ENCODE measurements around the gene NDUFB3. TPM values are rescaled to one million over a fixed set of nuclear protein-coding genes. Genes with fewer than 3 reads are reported as not detected.
A peak's percentile ranks its signal among the peaks of the same experiment; 100 is the strongest.
"Not testable (repeated sequence)": the region's sequence is repeated elsewhere in the genome, so short reads cannot be mapped to it uniquely, and the experiment has no call there.

NDUFB3 gene
- total RNA-seq, 1 experiment from 2014 or later = 134 TPM

DNA sequence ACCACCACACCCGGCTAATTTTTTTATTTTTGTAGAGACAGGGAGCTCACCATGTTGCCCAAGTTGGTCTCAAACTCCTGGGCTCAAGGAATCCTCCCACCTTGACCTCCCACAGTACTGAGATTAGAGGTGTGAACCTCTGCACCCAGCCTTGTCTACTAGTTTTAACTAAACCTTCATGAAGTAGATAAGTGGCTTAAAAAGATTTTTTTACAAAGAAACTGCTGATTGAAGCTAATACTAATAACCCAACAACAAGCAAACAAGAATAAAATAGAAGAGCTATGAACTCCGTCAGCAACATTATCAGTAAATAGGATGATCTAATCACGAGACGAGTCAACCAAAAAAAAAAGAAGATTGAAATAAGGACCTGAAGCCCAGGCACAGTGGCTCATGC, 18.8 kb downstream of the NDUFB3 start:
- DNase-seq (ENCODE audit: low read depth) = no peak

DNA sequence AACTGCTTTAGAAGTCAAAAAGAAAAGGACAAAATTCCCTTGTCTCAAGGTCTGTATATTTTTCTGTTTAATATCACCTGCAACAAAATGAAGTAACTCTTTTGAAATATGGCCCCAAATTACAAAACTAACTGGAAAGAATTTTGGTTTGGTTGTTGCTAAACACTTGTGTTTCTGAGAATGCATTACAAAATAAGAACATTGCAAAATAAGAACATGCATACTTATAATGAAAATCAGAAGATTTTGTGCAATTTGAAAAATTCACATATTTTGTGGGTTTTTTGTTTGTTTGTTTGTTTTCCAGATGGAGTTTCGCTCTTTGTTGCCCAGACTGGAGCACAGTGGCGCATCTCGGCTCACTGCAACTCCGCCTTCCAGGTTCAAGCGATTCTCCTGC, 21.8 kb downstream of the NDUFB3 start:
- DNase-seq (ENCODE audit: low read depth) = no peak

DNA sequence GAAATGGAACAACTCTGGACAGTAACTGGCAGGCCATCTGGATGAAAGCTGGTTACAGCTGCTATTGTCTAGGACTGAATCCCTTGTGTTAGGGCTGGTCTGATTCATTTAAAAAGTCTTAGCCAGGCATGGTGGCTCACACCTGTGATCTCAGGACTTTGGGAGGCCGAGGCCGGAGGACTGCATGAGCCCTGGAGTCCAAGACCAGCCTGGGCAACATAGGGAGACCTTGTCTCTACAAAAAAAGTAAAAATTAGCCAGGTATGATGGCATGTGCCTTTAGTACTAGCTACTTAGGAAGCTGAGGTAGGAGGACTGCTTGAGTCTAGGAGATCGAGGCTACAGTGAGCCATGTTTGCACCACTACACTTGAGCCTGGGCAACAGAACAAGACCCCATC, 28.7 kb downstream of the NDUFB3 start:
- no peak for DNase-seq (ENCODE audit: low read depth)

DNA sequence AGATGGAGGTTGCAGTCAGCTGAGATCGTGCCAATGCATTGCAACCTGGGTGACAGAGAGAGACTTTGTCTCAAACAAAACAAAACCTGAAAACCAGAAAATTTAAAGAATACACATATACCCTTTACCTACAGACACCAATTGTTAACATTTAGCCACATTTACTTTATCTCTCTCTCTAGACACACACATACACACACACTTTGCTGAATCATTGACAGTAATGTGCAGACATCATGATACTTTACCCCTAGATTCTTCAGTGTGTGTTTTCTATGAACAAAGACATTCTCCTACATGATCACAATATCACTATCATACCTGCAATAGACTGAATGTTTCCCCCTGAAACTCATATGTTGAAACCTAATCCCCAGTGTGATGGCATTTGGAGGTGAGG, 34.0 kb downstream of the NDUFB3 start:
- DNase-seq (ENCODE audit: low read depth) = no peak

DNA sequence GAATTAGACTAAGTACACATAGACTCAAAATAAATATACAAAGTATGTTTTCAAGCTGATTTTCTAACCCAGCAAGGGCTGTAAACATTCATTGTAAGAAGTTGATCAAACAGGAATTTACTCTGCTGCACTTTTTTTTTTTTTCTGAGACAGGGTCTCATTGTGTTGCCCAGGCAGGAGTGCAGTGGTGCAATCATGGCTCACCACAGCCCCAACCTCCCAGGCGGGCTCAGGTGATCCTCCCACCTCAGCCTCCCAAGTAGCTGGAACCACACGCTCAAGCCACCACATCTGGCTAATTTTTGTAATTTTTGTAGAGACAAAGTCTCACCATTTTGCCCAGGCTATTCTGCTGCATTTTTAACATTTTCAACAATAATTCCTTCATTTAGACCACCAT, 35.8 kb downstream of the NDUFB3 start:
- no peak for DNase-seq (ENCODE audit: low read depth)

DNA sequence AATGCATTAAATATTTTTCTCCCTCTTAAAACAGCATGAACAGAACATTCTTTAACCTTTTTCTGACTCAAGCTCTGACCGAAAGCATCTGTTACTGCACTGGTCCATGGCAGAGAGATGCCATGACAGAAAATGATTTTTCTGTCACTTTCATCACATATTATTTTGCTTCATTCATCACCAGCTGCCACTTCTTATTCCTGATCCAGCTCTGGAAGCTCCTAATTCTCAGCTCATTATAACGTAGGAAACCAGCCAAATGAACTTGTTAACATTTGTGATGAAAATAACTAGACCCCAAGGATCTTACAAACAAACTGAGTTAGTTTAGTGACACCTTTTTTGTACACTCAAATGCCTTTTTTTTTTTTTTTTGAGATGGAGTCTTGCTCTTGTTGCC, 36.5 kb downstream of the NDUFB3 start:
- no peak for DNase-seq (ENCODE audit: low read depth)

DNA sequence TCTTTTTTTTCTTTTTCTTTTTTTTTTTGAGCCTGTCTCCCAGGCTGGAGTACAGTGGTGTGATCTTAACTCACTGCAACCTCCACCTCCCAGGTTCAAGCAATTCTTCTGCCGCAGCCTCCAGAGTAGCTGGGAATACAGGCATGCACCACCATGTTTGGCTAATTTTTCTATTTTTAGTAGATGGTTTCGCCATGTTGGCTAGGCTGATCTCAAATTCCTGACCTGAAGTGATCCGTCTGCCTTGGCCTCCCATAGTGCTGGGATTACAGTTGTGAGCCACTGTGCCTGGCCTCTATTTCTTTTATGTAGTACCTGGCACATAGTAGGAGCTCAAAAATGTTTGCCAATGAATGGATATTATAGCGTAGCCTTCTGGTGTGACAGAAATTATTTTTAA, 37.4 kb downstream of the NDUFB3 start:
- DNase-seq (ENCODE audit: low read depth) = no peak

DNA sequence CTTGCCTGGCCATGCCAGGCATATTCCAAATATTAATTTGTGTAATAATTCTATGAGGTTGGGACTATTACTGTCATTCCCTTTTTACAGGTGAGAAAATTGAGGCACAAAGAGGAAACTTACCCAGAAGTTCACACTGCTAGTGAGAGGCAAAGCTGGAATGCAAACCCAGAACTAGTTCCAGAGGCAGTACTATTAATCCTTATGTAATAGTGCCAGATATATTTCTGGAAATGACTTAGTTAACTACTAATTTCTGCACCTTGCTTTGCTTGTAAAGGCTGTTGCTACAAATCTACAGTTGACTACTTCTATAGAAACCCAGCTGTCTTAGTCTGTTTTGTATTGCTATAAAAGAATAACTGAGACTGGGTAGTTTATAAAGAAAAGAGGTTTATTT, 38.8 kb downstream of the NDUFB3 start:
- DNase-seq (ENCODE audit: low read depth) = no peak

DNA sequence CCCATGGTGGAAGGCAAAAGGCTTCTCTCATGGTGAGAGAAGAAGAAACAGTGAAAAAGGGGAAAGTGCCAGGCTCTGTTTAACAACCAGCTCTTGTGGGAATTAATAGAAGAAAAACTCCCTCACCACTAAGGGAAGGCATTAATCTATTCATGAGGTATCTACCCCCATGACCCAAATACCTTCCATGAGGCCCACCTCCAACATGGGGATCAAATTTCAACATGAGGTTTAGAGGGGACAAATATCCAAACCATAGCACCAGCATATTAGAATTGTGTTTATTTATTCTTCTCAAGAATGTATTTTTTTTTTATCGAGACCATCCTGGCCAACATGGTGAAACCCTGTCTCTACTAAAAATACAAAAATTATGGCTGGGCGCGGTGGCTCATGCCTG, 39.3 kb downstream of the NDUFB3 start:
- no peak for DNase-seq (ENCODE audit: low read depth)

DNA sequence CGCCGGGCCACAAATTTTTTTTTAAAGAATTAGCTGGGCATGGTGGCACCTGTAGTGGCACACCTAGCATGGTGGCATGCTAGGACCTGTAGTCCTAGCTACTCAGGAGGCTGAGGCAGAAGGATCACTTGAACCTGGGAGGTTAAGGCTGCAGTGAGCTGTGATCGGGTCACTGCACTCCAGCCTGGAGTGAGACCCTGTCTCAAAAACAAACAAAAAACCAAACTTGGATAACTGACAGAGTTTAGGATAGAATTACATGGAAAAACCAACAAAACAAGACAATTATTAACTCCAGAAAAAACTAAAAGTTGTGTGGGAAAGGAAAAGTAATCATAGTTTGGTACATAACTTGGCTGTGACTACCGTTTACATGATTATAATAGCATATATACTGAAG, 42.5 kb downstream of the NDUFB3 start:
- no peak for DNase-seq (ENCODE audit: low read depth)

DNA sequence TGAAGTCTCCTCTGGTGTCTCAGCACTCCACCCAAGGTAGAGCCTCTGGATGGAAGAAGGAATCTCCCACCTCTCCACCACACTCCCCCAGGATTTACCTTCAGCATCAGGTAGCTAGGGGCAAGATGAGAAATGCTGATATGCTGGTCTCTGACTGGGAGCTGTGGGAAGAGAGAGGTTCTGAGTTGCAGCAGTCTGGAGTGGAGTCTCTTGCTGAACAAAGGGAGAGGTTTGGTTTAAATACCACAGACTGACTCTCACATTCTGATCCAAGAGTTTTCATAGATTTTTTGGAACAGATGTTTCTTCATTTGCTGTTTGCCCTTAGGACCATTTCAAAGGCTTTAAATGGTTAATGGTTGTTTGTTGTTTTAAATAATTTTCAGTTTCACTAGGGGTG, 43.0 kb downstream of the NDUFB3 start:
- DNase-seq (ENCODE audit: low read depth) = no peak

DNA sequence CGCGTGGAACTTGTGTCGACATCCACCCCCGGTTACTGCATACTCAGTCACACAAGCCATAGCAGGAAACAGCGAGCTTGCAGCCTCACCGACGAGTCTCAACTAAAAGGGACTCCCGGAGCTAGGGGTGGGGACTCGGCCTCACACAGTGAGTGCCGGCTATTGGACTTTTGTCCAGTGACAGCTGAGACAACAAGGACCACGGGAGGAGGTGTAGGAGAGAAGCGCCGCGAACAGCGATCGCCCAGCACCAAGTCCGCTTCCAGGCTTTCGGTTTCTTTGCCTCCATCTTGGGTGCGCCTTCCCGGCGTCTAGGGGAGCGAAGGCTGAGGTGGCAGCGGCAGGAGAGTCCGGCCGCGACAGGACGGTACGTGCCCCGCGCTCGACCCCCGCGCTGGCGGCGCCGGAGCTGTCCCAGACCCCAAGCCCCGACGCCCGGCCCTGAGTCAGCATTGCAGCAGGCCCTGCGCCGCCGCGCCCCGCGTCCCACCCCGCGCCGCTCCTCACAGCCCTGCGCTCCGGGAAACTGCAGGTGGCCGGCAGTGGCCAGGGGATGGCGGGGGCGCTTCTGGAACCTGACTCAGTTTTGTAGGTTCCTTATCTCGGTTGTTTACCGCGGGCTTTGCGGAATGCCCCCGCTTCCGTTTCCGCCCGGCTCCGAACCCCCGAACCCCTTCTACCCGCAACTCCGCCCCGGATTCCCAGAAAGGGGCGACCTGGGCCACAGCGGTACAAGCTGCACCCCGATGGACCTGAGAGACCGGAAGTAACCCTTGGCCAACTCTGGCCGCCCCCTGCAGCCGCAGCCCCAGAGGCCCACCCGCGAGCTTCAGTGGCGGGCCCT, 44.5 kb downstream of the NDUFB3 start, which contains the start of gene CFLAR:
TSS of gene CFLAR (plus strand) at position 50 of the 844 bp plus-strand sequence. CDS start 13,702 bp downstream, outside the sequence.
- DNase-seq (ENCODE audit: low read depth) = peak; percentile 63

DNA sequence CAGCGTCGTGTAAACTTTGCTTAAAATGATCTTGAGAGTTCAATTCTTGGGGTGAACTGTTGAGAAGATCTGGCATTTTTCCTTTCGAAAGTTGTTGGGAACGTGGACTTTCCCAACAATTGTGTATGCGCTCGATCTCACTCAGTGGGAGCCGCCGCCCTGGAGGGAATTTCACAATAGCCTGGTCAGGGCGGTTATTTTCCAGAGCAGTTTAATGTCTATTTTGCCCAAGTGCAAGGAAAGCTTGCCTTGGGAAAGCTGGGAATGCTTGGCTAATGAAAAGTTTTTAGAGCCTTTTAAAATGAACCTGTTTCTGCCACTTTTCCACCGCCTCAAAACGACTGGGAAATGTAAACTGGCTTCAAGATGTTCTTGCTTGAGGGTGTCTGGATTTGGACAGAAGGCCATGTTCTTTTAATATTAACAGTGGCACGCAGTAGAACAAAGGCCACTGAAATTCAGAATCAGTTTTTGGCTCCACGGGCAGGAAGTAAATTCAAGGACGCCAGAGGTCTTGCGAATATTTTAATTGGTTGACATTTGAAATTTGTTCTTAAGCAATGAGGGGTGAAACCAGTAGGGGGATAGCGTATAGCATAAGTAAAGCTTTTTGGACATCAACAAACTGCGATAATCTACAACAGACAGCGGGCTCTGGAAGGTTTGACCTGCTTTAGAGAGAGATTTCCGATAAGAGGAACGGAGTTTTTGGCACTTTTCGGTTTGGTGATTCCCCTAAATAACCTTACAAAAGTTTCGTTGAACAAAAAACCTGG, 45.3 kb downstream of the NDUFB3 start:
- DNase-seq (ENCODE audit: low read depth) = peak; percentile 41

DNA sequence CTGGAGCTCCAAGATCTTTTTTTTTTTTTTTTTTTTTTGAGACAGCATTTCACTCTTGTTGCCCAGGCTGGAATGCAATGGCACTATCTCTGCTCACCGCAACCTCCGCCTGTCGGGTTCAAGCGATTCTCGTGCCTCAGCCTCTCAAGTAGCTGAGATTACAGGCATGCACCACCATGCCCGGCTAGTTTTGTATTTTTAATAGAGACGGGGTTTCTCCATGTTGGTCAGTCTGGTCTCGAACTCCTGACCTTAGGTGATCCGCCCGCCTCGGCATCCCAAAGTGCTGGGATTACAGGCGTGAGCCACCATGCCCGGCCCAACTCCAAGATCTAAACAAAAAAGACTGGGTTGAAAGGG, 45.9 kb downstream of the NDUFB3 start:
- not testable (repeated sequence) for DNase-seq (ENCODE audit: low read depth)

DNA sequence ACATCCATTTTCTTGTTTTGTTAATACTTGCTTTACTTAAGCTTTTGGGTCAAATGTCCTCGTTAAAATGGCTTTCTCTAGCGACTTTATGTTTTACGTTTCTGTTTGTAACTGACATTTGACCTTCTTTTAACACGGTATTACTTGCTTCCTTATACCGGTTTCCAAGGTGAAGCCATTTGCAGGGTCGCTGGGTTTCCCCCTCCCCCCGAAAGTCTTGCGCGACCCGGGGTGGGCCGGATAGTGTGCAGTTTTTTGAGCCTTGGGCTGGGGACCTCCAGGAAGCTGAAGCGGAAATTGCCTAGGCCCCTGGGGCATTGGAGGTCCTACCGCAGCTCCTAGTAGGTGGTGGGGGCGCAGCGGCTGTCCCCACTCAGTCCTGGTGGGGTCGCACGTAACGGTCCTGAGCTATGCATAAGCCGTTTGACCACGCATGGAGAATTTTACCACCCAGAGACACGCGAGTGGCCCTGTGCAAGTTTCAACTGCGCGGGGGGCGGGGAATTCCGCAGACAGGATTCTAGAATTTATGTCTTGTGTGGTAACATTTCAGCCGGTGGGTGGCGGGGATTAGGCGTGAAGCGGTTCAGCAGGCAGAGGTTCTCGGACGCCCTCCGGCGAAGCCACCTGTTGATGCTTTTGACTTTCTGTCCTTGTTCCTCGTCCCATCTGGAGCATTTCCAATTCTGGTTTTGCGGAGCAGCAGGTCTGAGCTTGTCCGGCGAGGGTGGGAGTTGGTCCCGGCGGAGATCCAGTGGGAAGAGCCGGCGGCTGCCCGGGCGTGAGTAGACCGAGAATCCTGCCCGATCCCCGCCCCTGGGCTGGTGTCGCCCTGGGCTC, 46.5 kb downstream of the NDUFB3 start:
- no peak for DNase-seq (ENCODE audit: low read depth)

DNA sequence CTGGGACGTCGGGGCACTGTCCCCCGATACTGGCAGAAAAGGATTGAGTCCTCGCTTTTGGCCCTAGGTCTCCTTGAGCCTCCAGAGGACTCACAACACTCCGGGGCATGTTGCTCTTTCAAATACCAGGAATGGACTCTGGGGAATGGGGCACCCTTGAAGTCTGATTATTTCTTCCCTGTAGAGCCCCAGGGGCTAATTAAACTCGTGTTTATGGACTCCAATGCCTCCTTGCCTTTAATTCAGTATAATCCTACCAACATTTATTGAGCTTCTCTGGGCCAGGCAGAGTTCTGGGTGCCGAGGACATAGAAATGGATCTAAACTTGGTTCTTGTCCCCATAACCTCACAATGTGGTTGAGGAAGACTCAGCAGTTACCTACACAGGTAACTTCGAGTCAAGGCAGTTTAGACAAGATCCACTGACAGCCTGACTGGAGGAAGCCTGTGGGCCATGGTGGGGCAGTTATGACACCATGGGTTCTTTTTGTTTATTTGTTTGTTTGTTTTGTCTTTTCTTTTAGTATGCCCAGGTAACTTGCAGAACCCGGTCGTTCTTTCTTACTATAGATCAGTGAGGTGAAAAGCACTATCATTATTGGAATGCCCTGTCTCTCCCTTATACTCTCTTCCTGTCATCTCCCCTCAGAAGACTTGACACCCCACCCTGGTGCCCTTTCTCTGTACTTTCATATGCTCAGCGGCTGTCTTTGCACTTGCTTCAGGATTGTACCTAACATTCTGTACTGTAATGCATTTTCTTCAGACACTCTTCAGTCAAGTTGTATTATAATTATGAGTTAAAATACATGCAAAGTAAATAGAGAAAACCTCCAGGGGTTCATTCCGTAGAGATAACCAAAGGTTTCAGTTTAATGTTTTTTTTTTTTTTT, 47.4 kb downstream of the NDUFB3 start:
- no peak for DNase-seq (ENCODE audit: low read depth)

DNA sequence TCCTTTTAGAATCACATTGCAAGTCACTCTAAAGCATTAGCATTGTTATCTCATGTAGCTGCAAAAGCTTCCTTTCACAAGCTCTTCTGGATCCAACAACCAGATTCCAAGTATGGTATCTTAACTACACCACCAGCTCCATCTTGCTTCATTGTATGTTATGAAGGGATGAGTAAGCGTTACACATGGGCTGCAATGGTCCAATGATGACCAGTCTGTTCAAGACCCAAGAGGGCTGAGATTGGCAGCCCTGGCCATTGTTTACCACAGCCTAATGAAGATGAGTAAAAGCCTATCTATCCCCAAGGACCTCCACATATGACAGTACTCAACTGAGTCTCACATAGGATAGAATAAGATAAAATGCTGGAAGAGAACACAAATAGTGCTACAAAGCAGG, 50.5 kb downstream of the NDUFB3 start:
- no peak for DNase-seq (ENCODE audit: low read depth)

DNA sequence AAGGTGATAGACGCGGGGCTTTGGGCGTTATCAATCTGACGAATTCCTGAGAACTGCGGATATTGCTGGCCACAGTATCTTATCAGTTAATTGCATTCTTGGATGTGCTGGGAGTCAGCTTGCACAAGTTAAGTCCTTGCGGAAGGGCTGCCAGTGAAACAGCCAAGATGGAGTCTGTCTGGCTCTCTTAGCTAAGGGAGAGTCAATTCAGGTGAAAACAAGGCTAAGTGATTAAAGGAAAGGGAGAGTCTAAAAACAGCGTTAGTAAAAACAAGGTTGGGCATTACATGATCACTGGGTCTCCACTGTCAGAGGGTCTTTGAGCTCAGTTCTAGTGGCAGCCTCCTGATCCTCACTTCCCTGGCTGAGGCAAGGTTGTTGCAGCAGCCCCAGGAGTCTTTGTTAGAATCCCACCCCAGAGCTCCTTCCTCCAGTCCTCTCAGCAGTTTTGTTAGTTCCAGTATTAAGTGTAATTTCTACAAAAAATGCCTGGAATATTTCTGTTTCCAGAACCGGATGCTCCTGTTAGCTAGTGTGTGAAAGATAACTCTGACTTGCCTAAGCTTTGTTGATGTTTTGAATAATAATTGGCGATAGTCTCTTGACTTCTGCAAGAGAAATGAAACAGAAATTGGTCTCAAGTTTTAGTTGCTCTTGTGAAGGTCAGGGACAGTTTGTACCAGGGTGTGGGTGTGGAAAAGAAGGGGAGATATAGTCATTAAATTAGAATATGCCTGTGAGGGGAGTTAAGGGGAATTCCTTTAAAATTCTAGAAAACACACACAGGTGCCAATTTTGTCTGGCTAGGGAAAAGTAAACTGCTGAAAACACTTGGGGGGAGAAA, 54.7 kb downstream of the NDUFB3 start:
- DNase-seq (ENCODE audit: low read depth) = no peak

DNA sequence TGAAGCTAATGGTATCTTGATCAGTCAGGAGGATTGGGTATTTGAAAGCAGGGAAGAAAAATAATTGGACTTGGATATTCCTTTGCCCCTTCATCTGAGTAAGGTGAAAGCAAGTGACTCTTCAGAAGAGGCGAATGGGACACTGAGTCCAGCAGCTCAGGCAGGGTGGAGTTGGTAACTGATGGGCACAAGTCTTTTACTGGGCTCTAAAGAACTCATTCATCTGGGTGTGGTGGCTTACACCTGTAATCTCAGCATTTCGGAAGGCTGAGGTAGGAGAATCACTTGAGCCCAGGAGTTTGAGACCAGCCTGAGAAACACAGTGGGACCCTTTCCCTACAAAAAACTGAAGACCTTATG, 55.3 kb downstream of the NDUFB3 start:
- no peak for DNase-seq (ENCODE audit: low read depth)

DNA sequence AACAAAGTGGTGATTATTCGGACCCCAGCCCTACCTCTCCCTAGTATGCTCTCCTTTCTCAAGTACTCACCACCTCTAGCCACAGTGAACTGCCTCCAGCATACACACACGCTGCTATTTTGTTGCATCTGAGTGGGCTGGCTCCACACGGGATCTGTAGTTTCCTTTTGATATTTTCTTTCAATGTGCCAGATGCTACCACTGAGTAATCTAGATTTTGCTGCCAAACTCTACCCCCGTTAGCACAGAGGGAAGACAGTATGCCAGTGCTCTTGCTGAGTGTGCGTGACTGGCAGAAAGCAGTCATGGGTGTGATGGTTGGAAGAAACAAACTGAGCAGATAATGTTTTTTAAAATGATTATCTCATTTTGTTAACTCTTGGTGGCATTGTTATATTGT, 55.8 kb downstream of the NDUFB3 start:
- DNase-seq (ENCODE audit: low read depth) = peak; percentile 43

Data from HT1080 (cell line).